Cardiac fibroblast (primary cell): ENCODE data around the gene PAQR5.
A peak's percentile ranks its signal among the peaks of the same experiment; 100 is the strongest.
"Not testable (repeated sequence)": the region's sequence is repeated elsewhere in the genome, so short reads cannot be mapped to it uniquely, and the experiment has no call there.

Experiments used
- DNase-seq, 2 donors: peaks; one replicate each; pipeline versions ENCODE4 v3.0.0 to v3.0.0-alpha.2; 2010; ENCODE audit warnings: low read depth in 2 of 2
- H3K4me3 ChIP-seq, 2 donors: replicated peaks in 1 of 2; 1 replicate in 1 of 2; 2 replicates in 1 of 2; pipeline ENCODE4 v1.5.1; 2011; ENCODE audit warnings: low read depth in 2 of 2, low read length in 2 of 2, mild to moderate bottlenecking in 2 of 2, moderate library complexity in 1 of 2
- CTCF ChIP-seq: IDR thresholded peaks from one replicate; pipeline ENCODE4 v1.5.1; 2011; ENCODE audit warnings: low read depth, mild to moderate bottlenecking, low read length, inconsistent platforms

PAQR5 gene

DNA sequence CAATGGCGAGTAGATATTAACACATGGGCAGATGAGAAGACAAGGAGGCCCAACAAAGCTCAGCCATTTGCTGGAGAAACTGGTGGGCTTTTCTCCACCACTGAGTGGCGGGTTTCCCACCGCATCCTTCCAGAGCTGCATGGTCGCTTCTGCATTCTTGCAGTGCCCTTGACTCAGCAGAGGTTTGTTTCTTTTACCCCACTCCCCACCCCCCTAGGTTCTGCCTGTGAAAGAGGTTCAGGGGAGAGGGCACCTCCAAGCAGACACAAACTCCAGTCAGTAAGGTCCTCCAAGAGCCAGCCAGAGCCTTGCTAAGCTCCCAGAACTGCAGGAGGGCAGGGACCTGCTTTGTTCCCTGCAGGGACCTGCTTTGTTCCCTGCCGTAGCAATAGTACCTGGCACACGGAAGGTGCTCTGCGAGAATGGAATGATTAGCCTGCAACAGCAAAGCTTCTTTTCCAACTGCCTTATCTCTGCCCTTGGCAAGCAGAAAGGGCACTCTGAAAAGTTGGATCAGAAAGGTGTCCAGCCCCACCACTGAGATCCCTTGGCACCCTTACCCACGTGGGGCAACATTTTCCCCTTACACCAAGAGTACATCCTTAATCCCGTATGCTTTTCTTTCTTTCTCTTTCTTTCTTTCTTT, 1.4 kb downstream of the PAQR5 start:
- no peak overlapping the region for H3K4me3 ChIP-seq
- DNase-seq, result no peak
- TF ChIP-seq CTCF, result no peak

DNA sequence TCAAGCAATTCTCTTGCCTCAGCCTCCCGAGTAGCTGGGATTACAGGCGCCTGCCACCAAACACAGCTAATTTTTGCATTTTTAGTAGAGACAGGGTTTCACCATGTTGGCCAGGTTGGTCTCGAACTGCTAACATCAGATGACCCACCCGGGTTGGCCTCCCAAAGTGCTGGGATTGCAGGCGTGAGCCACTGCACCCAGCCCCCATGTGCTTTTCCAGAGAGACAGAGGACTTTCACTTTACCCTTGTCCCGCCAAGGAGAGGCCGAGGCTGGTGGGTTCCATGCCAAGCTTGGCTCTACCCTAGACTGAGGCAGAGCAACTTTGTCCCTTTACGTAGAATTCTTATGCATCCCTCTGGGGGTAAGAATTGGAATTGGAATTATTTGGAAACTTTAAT, 2.4 kb downstream of the PAQR5 start:
- H3K4me3 ChIP-seq, DNase-seq: not testable (repeated sequence)

DNA sequence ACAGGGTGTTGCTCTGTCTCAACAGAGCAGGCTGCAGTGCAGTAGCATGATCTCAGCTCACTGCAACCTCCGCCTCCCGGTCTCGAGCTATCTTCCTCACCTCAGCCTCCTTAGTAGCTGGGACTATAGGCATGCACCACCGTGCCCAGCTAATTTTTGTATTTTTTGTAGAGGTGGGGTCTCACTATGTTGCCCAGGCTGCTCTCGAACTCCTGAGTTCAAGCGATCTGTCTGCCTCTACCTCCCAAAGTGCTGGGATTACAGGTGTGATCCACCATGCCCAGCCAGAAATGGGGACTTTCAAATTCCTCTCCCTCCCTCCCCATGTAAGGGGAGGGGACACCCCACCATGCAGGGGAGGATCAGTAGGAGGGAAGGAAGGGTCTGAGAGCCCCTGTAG, 3.4 kb downstream of the PAQR5 start:
- H3K4me3 ChIP-seq, DNase-seq: not testable (repeated sequence)

- no peak for DNase-seq
- H3K4me3 ChIP-seq, result no peak overlapping the region
- TF ChIP-seq CTCF, result no peak
Observed at GRCh38 chr15:69302929-69303328, 4.2 kb downstream of the PAQR5 start.

DNA sequence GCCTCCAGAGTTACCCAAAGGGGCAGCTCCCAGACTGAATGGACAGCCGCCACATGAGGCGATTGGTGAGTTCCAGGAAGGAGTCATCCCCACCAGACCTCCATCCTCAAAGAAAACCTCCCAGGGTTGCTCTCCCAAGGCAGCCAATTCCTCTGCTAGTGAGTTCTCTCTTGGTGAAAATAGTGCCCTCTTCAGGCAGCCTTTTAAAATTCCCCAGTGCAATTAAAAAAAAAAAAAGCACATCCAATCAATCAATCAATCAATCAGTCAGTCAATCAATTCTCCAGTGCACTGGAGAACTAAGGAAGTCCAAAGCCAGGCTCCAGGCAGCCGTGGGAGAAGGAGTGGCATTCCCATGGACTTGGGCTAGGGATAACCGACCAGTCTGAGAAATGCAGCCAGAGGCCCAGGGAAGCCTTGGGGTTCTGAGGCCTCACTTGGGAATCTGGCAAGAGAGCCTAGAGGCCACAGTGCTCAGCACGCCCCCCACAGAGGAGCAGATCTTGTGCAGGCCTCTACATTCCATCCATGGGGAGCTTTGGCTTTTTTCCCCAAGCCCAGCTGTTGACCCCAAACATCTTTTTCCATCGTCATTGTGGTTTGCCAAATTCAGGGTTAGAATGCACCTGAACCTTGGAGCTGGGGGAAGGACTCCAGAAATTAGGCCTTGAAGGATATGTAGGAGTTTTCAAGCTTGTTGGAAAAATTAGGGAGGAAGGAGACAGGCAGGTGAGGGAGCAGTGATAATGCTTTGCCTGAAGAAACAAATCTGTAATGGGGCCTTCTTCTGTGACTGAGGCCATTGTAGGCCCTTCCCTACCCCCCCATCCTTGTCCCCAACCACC, 4.8 kb downstream of the PAQR5 start:
- H3K4me3 ChIP-seq, result no peak overlapping the region
- peak; percentile 7 for TF ChIP-seq CTCF
- peak in 1 of 2 donors; percentile 60 for DNase-seq

GRCh38 chr15:69304182-69304545, 5.5 kb downstream of the PAQR5 start:
- H3K4me3 ChIP-seq, result no peak overlapping the region
- TF ChIP-seq CTCF, result no peak
- DNase-seq, result peak; percentile 84 to 94

- no peak overlapping the region for H3K4me3 ChIP-seq
- peak; percentile 94 to 97 for DNase-seq
- no peak for TF ChIP-seq CTCF
Observed at GRCh38 chr15:69305204-69305931, 6.7 kb downstream of the PAQR5 start.
